GM23338 (cell line): ENCODE data around the gene C2orf49. TPM values are rescaled to one million over a fixed set of nuclear protein-coding genes. Genes with fewer than 3 reads are reported as not detected.

ENCODE experiments used
- ATAC-seq: fragments of 200-7000 bp; cut with Tn5 transposase; 3 replicates; pipeline ENCODE4 v1.9.1; 2020
- DNase-seq: peaks from one replicate; pipeline ENCODE4 v3.0.0-alpha.2; 2015; ENCODE audit warnings: low spot score
- H2AFZ ChIP-seq: fragments of 200-600 bp; sonication (generic); 2 replicates; pipeline ENCODE4 v1.8.0; 2016; ENCODE audit warnings: antibody characterized with exemption, mild to moderate bottlenecking, moderate library complexity
- H3F3A ChIP-seq: fragments of 200-600 bp; sonication (generic); replicated peaks from 2 replicates; pipeline ENCODE4 v1.8.0; 2017; ENCODE audit warnings: antibody characterized with exemption, mixed run types, low read depth
- H3K27ac ChIP-seq: fragments of 200-600 bp; sonication (generic); 2 replicates; pipeline ENCODE4 v1.6.1; 2016; ENCODE audit warnings: low read depth
- H3K27me3 ChIP-seq: fragments of 200-600 bp; sonication (generic); 2 replicates; pipeline ENCODE4 v1.8.0; 2016; ENCODE audit warnings: mild to moderate bottlenecking, mixed run types, moderate library complexity; ENCODE audit not compliant: insufficient read depth
- H3K36me3 ChIP-seq: fragments of 200-600 bp; sonication (generic); 2 replicates; pipeline ENCODE4 v1.8.0; 2016; ENCODE audit warnings: mild to moderate bottlenecking; ENCODE audit not compliant: insufficient read depth
- H3K4me1 ChIP-seq: fragments of 200-600 bp; sonication (generic); 2 replicates; pipeline ENCODE4 v1.8.0; 2016; ENCODE audit warnings: mild to moderate bottlenecking, moderate library complexity; ENCODE audit not compliant: insufficient read depth
- H3K4me2 ChIP-seq: fragments of 200-600 bp; sonication (generic); 2 replicates; pipeline ENCODE4 v1.7.1; 2017; ENCODE audit warnings: mixed run types
- H3K4me3 ChIP-seq: fragments of 200-600 bp; sonication (generic); 2 replicates; pipeline ENCODE4 v1.6.1; 2016; ENCODE audit warnings: mixed run types
- H3K79me2 ChIP-seq: fragments of 200-600 bp; sonication (generic); replicated peaks from 2 replicates; pipeline ENCODE4 v1.8.0; 2017; ENCODE audit warnings: mild to moderate bottlenecking; ENCODE audit not compliant: insufficient read depth
- H3K9me2 ChIP-seq: fragments of 200-600 bp; sonication (generic); 2 replicates; pipeline ENCODE4 v1.8.0; 2017; ENCODE audit not compliant: insufficient read depth
- H4K20me1 ChIP-seq: fragments of 200-600 bp; sonication (generic); replicated peaks from 2 replicates; pipeline ENCODE4 v1.8.0; 2017; ENCODE audit warnings: mild to moderate bottlenecking; ENCODE audit not compliant: insufficient read depth
- H3K27ac Mint-ChIP-seq: 2 replicates; pipeline ENCODE4 v1.8.0; 2020; ENCODE audit warnings: inconsistent platforms, mild to moderate bottlenecking, moderate library complexity, mixed read lengths
- H3K27me3 Mint-ChIP-seq: 3 replicates; pipeline ENCODE4 v1.8.0; 2022; ENCODE audit warnings: low read depth, mild to moderate bottlenecking, moderate library complexity, mixed read lengths, inconsistent platforms; ENCODE audit not compliant: insufficient read depth, poor library complexity
- H3K36me3 Mint-ChIP-seq: 3 replicates; pipeline ENCODE4 v1.8.0; 2021; ENCODE audit warnings: low read depth, mild to moderate bottlenecking, inconsistent platforms, moderate library complexity, mixed read lengths
- H3K4me1 Mint-ChIP-seq: 3 replicates; pipeline ENCODE4 v1.8.0; 2020; ENCODE audit warnings: mild to moderate bottlenecking, inconsistent platforms, mixed read lengths
- H3K4me3 Mint-ChIP-seq: 3 replicates; pipeline ENCODE4 v1.8.0; 2021; ENCODE audit warnings: moderate library complexity, mild to moderate bottlenecking, inconsistent platforms, mixed read lengths
- H3K9me3 Mint-ChIP-seq: 3 replicates; pipeline ENCODE4 v1.8.0; 2020; ENCODE audit warnings: moderate library complexity, mild to moderate bottlenecking, inconsistent platforms, mixed read lengths
- CREB1 ChIP-seq: fragments of 250-450 bp; sonication (Bioruptor Pico); IDR thresholded peaks from 2 replicates; pipeline ENCODE4 v1.5.0; 2020; ENCODE audit warnings: low read depth, mild to moderate bottlenecking, moderate library complexity
- EZH2 ChIP-seq: fragments of 200-600 bp; sonication (generic); IDR thresholded peaks from one replicate; pipeline ENCODE4 v1.8.0; 2017; ENCODE audit warnings: antibody characterized with exemption, mild to moderate bottlenecking, low read depth; ENCODE audit not compliant: unreplicated experiment
- EZH2phosphoT487 ChIP-seq: fragments of 200-600 bp; sonication (generic); IDR thresholded peaks from one replicate; pipeline ENCODE4 v1.8.1; 2018; ENCODE audit warnings: antibody characterized with exemption; ENCODE audit not compliant: unreplicated experiment
- JUNB ChIP-seq: IDR thresholded peaks from one replicate; pipeline ENCODE4 v1.6.1; 2016; ENCODE audit warnings: antibody characterized with exemption; ENCODE audit not compliant: unreplicated experiment
- ZNF114 ChIP-seq: fragments of 250-450 bp; sonication (Bioruptor Pico); IDR thresholded peaks from 2 replicates; pipeline ENCODE4 v1.5.0; 2020; ENCODE audit warnings: mild to moderate bottlenecking, moderate library complexity
- ZNF331 ChIP-seq: fragments of 250-450 bp; sonication (Bioruptor Pico); IDR thresholded peaks from 2 replicates; pipeline ENCODE4 v1.5.0; 2020; ENCODE audit warnings: low read depth, mild to moderate bottlenecking, moderate library complexity
- polyA plus RNA-seq: library from polyadenylated mRNA; unstranded; fragments of >200 nt; fragmentation: Nextera tagmentation; extraction: Ambion mirVana; gene quantifications from 2 replicates; pipeline ENCODE4 v1.2.1, GENCODE V29; 2016
- total RNA-seq: library from RNA; depleted of rRNA; stranded (reverse); fragments of >200 nt; shearing (Covaris generic); gene quantifications from 2 replicates; pipeline ENCODE4 v1.2.3, GENCODE V29; 2014
- TF ChIP-seq, protein P1 (sequence below), 2 experiments: fragments of 200-600 bp in 1 of 2; sonication (generic) in 1 of 2; conservative IDR thresholded peaks; 2 replicates each; pipeline versions ENCODE4 v1.5.1 to v1.6.1; 2016 to 2017; ENCODE audit warnings: antibody characterized with exemption in 2 of 2, low read depth in 2 of 2, mild to moderate bottlenecking in 2 of 2, moderate library complexity in 1 of 2
- TF ChIP-seq, protein P2 (sequence below): fragments of 250-450 bp; sonication (Bioruptor Pico); IDR thresholded peaks from 2 replicates; pipeline ENCODE4 v1.5.0; 2020; ENCODE audit warnings: mild to moderate bottlenecking, moderate library complexity
- TF ChIP-seq, protein P3 (sequence below): IDR thresholded peaks from one replicate; pipeline ENCODE4 v1.6.1; 2018; ENCODE audit warnings: antibody characterized with exemption; ENCODE audit not compliant: unreplicated experiment

Gene C2orf49
- total and polyA plus RNA-seq, 2 experiments from 2014 or later = 19.6 to 33.8 TPM

DNA sequence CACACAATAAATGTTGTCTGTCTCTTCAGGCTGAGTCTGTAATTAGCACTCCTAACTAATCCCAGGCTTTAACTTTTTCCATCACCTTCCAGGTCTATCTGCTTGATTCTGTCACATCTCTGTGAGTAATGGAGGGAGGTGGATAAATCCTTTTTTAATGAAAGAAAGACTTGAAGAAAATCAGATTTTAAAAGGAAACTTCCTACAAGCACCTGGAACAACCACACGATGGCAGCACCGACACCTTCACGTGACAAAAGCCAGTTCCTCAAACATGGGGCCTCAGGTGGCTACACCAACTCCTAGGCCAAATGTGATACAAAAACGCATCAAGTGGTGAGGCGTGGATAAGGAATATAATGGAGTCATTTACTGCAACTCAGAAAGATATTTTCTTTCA, 49.6 kb upstream of the C2orf49 start:
- Mint-ChIP-seq H3K36me3 (peaks cover 27% of the 10 kb centered on the region), H3K4me3 (no peak overlapping the region), H3K27ac (peak overlapping the region; percentile 75; the same call in 1 of the 2 replicates), H3K4me1 (peaks cover 4% of the 10 kb centered on the region; the same call in 2 of the 3 replicates), H3K27me3 (peaks cover 2% of the 10 kb centered on the region), H3K9me3 (no peaks in the 10 kb centered on the region)
- no peaks in the 10 kb centered on the region for H3K4me1 ChIP-seq
- peaks cover 11% of the 10 kb centered on the region for H3K36me3 ChIP-seq
- no peaks in the 10 kb centered on the region; the same call in 1 of the 2 replicates for H4K20me1 ChIP-seq
- H3K4me3 ChIP-seq = no peak overlapping the region
- no peaks in the 10 kb centered on the region for H3K27me3 ChIP-seq
- H3K4me2 ChIP-seq = no peak overlapping the region
- DNase-seq = peak; percentile 80
- H3K9me2 ChIP-seq = no peaks in the 10 kb centered on the region
- H3F3A ChIP-seq = no peaks in the 10 kb centered on the region
- H2AFZ ChIP-seq = no peak overlapping the region
- TF ChIP-seq, protein P1, sequence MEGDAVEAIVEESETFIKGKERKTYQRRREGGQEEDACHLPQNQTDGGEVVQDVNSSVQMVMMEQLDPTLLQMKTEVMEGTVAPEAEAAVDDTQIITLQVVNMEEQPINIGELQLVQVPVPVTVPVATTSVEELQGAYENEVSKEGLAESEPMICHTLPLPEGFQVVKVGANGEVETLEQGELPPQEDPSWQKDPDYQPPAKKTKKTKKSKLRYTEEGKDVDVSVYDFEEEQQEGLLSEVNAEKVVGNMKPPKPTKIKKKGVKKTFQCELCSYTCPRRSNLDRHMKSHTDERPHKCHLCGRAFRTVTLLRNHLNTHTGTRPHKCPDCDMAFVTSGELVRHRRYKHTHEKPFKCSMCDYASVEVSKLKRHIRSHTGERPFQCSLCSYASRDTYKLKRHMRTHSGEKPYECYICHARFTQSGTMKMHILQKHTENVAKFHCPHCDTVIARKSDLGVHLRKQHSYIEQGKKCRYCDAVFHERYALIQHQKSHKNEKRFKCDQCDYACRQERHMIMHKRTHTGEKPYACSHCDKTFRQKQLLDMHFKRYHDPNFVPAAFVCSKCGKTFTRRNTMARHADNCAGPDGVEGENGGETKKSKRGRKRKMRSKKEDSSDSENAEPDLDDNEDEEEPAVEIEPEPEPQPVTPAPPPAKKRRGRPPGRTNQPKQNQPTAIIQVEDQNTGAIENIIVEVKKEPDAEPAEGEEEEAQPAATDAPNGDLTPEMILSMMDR (conservative IDR thresholded peaks at IDR 0.05; ENCODE audit: low read depth in 2 of 2) = peak; percentile 68 to 74
- TF ChIP-seq, protein P2, sequence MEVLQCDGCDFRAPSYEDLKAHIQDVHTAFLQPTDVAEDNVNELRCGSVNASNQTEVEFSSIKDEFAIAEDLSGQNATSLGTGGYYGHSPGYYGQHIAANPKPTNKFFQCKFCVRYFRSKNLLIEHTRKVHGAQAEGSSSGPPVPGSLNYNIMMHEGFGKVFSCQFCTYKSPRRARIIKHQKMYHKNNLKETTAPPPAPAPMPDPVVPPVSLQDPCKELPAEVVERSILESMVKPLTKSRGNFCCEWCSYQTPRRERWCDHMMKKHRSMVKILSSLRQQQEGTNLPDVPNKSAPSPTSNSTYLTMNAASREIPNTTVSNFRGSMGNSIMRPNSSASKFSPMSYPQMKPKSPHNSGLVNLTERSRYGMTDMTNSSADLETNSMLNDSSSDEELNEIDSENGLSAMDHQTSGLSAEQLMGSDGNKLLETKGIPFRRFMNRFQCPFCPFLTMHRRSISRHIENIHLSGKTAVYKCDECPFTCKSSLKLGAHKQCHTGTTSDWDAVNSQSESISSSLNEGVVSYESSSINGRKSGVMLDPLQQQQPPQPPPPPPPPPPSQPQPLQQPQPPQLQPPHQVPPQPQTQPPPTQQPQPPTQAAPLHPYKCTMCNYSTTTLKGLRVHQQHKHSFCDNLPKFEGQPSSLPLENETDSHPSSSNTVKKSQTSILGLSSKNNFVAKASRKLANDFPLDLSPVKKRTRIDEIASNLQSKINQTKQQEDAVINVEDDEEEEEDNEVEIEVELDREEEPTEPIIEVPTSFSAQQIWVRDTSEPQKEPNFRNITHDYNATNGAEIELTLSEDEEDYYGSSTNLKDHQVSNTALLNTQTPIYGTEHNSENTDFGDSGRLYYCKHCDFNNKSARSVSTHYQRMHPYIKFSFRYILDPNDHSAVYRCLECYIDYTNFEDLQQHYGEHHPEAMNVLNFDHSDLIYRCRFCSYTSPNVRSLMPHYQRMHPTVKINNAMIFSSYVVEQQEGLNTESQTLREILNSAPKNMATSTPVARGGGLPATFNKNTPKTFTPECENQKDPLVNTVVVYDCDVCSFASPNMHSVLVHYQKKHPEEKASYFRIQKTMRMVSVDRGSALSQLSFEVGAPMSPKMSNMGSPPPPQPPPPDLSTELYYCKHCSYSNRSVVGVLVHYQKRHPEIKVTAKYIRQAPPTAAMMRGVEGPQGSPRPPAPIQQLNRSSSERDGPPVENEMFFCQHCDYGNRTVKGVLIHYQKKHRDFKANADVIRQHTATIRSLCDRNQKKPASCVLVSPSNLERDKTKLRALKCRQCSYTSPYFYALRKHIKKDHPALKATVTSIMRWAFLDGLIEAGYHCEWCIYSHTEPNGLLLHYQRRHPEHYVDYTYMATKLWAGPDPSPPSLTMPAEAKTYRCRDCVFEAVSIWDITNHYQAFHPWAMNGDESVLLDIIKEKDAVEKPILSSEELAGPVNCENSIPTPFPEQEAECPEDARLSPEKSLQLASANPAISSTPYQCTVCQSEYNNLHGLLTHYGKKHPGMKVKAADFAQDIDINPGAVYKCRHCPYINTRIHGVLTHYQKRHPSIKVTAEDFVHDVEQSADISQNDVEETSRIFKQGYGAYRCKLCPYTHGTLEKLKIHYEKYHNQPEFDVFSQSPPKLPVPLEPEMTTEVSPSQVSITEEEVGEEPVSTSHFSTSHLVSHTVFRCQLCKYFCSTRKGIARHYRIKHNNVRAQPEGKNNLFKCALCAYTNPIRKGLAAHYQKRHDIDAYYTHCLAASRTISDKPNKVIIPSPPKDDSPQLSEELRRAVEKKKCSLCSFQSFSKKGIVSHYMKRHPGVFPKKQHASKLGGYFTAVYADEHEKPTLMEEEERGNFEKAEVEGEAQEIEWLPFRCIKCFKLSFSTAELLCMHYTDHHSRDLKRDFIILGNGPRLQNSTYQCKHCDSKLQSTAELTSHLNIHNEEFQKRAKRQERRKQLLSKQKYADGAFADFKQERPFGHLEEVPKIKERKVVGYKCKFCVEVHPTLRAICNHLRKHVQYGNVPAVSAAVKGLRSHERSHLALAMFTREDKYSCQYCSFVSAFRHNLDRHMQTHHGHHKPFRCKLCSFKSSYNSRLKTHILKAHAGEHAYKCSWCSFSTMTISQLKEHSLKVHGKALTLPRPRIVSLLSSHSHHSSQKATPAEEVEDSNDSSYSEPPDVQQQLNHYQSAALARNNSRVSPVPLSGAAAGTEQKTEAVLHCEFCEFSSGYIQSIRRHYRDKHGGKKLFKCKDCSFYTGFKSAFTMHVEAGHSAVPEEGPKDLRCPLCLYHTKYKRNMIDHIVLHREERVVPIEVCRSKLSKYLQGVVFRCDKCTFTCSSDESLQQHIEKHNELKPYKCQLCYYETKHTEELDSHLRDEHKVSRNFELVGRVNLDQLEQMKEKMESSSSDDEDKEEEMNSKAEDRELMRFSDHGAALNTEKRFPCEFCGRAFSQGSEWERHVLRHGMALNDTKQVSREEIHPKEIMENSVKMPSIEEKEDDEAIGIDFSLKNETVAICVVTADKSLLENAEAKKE (CRISPR knock-in tag) = 0 out of 2 replicates have a peak, but pooled peaks have one; percentile 8
- TF ChIP-seq CREB1 = no peak
- H3K27ac ChIP-seq = no peak overlapping the region
- ATAC-seq = peak; percentile 78
- H3K79me2 ChIP-seq = no peaks in the 10 kb centered on the region

DNA sequence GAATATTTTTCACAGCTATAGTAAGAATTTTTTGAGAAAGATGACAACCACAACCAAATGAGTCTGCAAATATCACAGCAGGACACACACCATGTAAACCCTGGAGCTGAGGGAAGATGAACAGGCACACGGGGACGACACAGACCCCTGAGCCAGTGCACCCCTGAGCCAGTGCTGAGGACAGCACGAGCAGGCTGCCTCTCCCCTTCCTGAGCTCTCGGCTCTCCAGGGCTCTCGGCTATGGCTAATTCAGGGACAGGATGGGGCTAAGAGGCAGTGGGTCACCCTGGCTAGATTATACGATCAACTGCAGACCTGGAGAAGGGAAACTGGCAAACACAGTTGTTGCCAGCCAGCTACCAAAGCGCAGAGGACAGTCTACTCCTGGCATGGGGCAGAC, 49.2 kb upstream of the C2orf49 start:
- peaks cover 27% of the 10 kb centered on the region for H3K36me3 Mint-ChIP-seq
- TF ChIP-seq CREB1 = no peak
- no peak for TF ChIP-seq JUNB
- TF ChIP-seq ZNF114 (CRISPR knock-in tag) = no peak
- no peak for TF ChIP-seq ZNF331 (CRISPR knock-in tag)
- TF ChIP-seq, protein P3, sequence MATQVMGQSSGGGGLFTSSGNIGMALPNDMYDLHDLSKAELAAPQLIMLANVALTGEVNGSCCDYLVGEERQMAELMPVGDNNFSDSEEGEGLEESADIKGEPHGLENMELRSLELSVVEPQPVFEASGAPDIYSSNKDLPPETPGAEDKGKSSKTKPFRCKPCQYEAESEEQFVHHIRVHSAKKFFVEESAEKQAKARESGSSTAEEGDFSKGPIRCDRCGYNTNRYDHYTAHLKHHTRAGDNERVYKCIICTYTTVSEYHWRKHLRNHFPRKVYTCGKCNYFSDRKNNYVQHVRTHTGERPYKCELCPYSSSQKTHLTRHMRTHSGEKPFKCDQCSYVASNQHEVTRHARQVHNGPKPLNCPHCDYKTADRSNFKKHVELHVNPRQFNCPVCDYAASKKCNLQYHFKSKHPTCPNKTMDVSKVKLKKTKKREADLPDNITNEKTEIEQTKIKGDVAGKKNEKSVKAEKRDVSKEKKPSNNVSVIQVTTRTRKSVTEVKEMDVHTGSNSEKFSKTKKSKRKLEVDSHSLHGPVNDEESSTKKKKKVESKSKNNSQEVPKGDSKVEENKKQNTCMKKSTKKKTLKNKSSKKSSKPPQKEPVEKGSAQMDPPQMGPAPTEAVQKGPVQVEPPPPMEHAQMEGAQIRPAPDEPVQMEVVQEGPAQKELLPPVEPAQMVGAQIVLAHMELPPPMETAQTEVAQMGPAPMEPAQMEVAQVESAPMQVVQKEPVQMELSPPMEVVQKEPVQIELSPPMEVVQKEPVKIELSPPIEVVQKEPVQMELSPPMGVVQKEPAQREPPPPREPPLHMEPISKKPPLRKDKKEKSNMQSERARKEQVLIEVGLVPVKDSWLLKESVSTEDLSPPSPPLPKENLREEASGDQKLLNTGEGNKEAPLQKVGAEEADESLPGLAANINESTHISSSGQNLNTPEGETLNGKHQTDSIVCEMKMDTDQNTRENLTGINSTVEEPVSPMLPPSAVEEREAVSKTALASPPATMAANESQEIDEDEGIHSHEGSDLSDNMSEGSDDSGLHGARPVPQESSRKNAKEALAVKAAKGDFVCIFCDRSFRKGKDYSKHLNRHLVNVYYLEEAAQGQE = no peak
- TF ChIP-seq EZH2 = no peak
- no peak for TF ChIP-seq EZH2phosphoT487

More for the DNA sequence above, 49.2 kb upstream of the C2orf49 start:
- no peak overlapping the region for H3K4me3 Mint-ChIP-seq
- Histone ChIP-seq H4K20me1 (no peaks in the 10 kb centered on the region; the same call in 1 of the 2 replicates), H3K9me2 (no peaks in the 10 kb centered on the region), H3K4me2 (no peak overlapping the region), H3K79me2 (no peaks in the 10 kb centered on the region), H3K4me1 (no peaks in the 10 kb centered on the region), H3F3A (no peaks in the 10 kb centered on the region), H3K27ac (no peak overlapping the region), H3K27me3 (no peaks in the 10 kb centered on the region), H2AFZ (no peak overlapping the region), H3K4me3 (no peak overlapping the region), H3K36me3 (peaks cover 11% of the 10 kb centered on the region)
- H3K27ac Mint-ChIP-seq = peak overlapping the region; percentile 75; the same call in 1 of the 2 replicates
- DNase-seq = no peak
- peaks cover 2% of the 10 kb centered on the region for H3K27me3 Mint-ChIP-seq
- H3K4me1 Mint-ChIP-seq = peaks cover 4% of the 10 kb centered on the region; the same call in 2 of the 3 replicates
- H3K9me3 Mint-ChIP-seq = no peaks in the 10 kb centered on the region
- ATAC-seq = peak; percentile 61
